ENCODE measurements around the gene CARMIL3.
"Not testable (repeated sequence)": the region's sequence is repeated elsewhere in the genome, so short reads cannot be mapped to it uniquely, and the experiment has no call there.

- TF ChIP-seq, protein P1, sequence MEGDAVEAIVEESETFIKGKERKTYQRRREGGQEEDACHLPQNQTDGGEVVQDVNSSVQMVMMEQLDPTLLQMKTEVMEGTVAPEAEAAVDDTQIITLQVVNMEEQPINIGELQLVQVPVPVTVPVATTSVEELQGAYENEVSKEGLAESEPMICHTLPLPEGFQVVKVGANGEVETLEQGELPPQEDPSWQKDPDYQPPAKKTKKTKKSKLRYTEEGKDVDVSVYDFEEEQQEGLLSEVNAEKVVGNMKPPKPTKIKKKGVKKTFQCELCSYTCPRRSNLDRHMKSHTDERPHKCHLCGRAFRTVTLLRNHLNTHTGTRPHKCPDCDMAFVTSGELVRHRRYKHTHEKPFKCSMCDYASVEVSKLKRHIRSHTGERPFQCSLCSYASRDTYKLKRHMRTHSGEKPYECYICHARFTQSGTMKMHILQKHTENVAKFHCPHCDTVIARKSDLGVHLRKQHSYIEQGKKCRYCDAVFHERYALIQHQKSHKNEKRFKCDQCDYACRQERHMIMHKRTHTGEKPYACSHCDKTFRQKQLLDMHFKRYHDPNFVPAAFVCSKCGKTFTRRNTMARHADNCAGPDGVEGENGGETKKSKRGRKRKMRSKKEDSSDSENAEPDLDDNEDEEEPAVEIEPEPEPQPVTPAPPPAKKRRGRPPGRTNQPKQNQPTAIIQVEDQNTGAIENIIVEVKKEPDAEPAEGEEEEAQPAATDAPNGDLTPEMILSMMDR (IDR thresholded peaks at IDR 0.05; ENCODE audit: low read length) = not testable (repeated sequence)
- not testable (repeated sequence) for TF ChIP-seq EZH2 (optimal IDR thresholded peaks at IDR 0.05; ENCODE audit: low read depth, low read length)
Measured at GRCh38 chr14:24036963-24037657, 14.7 kb upstream of the CARMIL3 start.
